Subcutaneous abdominal adipose tissue (tissue), 5 donors: ENCODE data around the gene SELPLG.

Experiments used
- H3K27ac ChIP-seq: one replicate; pipeline ENCODE4 v1.7.0; 2013; ENCODE audit warnings: low read depth, mild to moderate bottlenecking, inconsistent platforms, low read length, moderate library complexity
- H3K27me3 ChIP-seq, 5 donors: one replicate each; pipeline ENCODE4 v1.7.0; 2013; ENCODE audit warnings: low read length in 5 of 5, inconsistent platforms in 1 of 5; ENCODE audit not compliant: control insufficient read depth in 5 of 5, insufficient read depth in 4 of 5
- H3K36me3 ChIP-seq, 5 donors: one replicate each; pipeline ENCODE4 v1.7.0; 2013; ENCODE audit warnings: low read length in 5 of 5; ENCODE audit not compliant: control insufficient read depth in 5 of 5, insufficient read depth in 5 of 5
- H3K4me1 ChIP-seq, 5 donors: one replicate each; pipeline ENCODE4 v1.7.0; 2013; ENCODE audit warnings: low read length in 5 of 5, mild to moderate bottlenecking in 3 of 5, moderate library complexity in 1 of 5; ENCODE audit not compliant: control insufficient read depth in 5 of 5, insufficient read depth in 5 of 5
- H3K4me3 ChIP-seq, 5 donors: one replicate each; pipeline ENCODE4 v1.7.0; 2013; ENCODE audit warnings: low read length in 5 of 5, low read depth in 1 of 5
- H3K9ac ChIP-seq, 5 donors: one replicate each; pipeline ENCODE4 v1.7.0; 2013; ENCODE audit warnings: low read length in 5 of 5, mild to moderate bottlenecking in 4 of 5, moderate library complexity in 3 of 5
- H3K9me3 ChIP-seq, 5 donors: one replicate each; pipeline ENCODE4 v1.7.0; 2013; ENCODE audit warnings: low read length in 5 of 5; ENCODE audit not compliant: control insufficient read depth in 5 of 5
- donor health status: healthy.
- donor health status: healthy.
- donor health status: healthy.
- donor health status: healthy.
- donor health status: healthy.

The SELPLG gene

DNA sequence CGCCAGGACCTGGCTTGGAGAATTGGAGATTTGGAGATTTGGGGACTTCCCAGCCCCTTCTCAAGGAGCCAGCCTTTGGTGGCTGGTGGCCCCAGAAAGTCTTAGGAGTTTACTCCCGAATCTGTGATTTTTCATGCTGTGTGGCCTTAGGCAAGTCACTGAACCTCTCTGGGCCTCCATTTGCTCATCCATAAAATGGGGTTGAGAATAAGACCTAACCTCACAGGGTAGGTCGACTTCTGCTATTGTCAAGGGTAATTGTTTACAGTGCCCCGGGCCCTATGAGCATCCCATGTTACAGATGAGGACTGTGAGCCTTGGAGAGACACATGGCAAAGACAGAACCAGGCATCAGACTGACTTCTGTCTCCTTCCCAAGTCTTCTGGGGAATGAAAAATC, 19.7 kb downstream of the SELPLG start:
- Histone ChIP-seq H3K9me3 (peaks cover 0 to 6% (median 5%) of the 10 kb centered on the region in 5 donors), H3K4me1 (peaks cover 4 to 48% (median 37%) of the 10 kb centered on the region in 5 donors), H3K27me3 (no peaks in the 10 kb centered on the region), H3K36me3 (no peaks in the 10 kb centered on the region), H3K27ac (no peak overlapping the region), H3K9ac (no peak overlapping the region), H3K4me3 (no peak overlapping the region)

DNA sequence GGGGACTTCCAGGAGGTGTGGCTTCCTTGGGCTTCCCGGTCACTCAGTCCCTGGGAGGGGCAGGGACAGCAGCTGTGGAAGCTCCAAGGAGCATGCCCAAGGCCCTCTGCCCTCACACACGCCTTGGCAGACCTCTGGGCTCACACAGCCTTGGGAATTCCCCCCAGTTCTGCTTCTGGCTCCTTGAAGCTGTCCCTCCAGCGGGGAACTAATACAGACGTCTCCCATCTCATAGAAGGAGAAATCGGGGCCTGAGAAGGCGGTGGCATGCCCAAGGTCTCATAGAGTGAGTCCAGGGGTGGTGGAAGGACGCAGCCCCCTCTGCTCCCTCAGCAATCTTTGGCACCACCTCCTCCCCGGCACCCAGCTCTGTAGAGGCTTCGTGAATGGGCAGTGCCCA, 20.1 kb downstream of the SELPLG start:
- H3K27ac ChIP-seq: no peak overlapping the region
- H3K9me3 ChIP-seq: peaks cover 0 to 6% (median 5%) of the 10 kb centered on the region in 5 donors
- H3K36me3 ChIP-seq: no peaks in the 10 kb centered on the region
- peaks cover 0 to 3% (median 0%) of the 10 kb centered on the region in 5 donors for H3K27me3 ChIP-seq
- H3K4me3 ChIP-seq: no peak overlapping the region
- H3K4me1 ChIP-seq: peaks cover 4 to 48% (median 36%) of the 10 kb centered on the region in 5 donors
- H3K9ac ChIP-seq: no peak overlapping the region

DNA sequence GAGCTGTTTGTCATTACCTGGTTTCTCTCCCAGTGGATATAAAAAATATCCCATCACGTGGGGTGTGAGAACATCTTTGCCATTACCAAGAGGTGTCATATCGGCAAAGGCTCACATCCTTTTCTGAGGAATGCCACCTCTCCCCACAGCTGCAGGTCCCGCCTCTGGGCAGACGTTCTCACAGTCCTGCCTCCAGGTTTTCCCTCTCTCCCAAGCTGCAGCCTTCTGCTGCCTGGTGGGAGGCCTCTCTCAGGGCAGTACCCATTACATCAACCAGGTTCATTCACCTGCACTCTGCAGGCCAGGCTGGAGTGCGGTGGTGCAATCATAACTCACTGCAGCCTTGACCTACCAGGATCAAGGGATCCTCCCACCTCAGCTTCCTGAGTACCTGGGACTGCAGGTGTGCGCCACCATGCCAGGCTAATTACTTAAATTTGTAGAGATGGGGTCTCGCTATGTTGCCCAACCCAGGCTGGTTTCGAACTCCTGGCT, 20.9 kb downstream of the SELPLG start:
- Histone ChIP-seq H3K9ac (no peak overlapping the region), H3K36me3 (no peaks in the 10 kb centered on the region), H3K4me1 (peaks cover 4 to 42% (median 31%) of the 10 kb centered on the region in 5 donors), H3K4me3 (no peak overlapping the region), H3K27me3 (peaks cover 0 to 4% (median 0%) of the 10 kb centered on the region in 5 donors), H3K27ac (no peak overlapping the region), H3K9me3 (peaks cover 0 to 6% (median 5%) of the 10 kb centered on the region in 5 donors)

- peaks cover 4 to 33% (median 22%) of the 10 kb centered on the region in 5 donors for H3K4me1 ChIP-seq
Observed at GRCh38 chr12:108611884-108612415, 21.7 kb downstream of the SELPLG start.

GRCh38 chr12:108610856-108611605, 22.7 kb downstream of the SELPLG start:
- peaks cover 0 to 4% (median 0%) of the 10 kb centered on the region in 5 donors for H3K27me3 ChIP-seq
- no peak overlapping the region for H3K4me3 ChIP-seq
- peaks cover 4 to 27% (median 19%) of the 10 kb centered on the region in 5 donors for H3K4me1 ChIP-seq
- no peaks in the 10 kb centered on the region for H3K36me3 ChIP-seq
- H3K9me3 ChIP-seq: peaks cover 0 to 5% (median 3%) of the 10 kb centered on the region in 5 donors
- H3K27ac ChIP-seq: no peak overlapping the region
- H3K9ac ChIP-seq: no peak overlapping the region

More at GRCh38 chr12:108611884-108612415, 21.7 kb downstream of the SELPLG start:
- H3K27ac ChIP-seq: no peak overlapping the region
- H3K4me3 ChIP-seq: no peak overlapping the region
- no peak overlapping the region for H3K9ac ChIP-seq
- H3K36me3 ChIP-seq: no peaks in the 10 kb centered on the region
- H3K27me3 ChIP-seq: peaks cover 0 to 4% (median 0%) of the 10 kb centered on the region in 5 donors
- H3K9me3 ChIP-seq: peaks cover 0 to 6% (median 5%) of the 10 kb centered on the region in 5 donors

DNA sequence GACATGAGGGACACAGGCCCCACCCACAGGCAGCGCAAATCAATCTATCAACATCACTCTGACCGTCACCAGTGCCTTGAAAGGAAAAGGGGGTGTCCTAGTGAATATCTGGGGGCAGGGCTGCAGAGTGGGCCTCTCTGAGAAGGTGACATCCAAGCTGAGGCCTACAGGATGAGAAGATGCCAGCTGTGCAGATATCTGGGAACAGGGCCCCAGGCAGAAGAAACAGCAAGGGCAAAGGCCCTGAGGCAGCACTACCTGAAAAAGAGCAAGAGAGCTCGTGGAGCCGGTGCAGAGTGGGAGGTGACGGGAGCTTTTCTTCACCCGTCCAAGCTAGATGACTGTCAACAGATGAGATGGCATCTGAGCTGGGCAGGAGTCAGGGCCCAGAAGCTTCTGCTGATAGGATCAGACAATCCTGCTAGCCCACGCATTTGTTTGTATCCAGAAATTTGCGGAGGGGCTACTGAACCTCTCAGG, 23.3 kb downstream of the SELPLG start:
- Histone ChIP-seq H3K27me3 (peaks cover 0 to 4% (median 0%) of the 10 kb centered on the region in 5 donors), H3K9ac (no peak overlapping the region), H3K27ac (no peak overlapping the region), H3K4me1 (peaks cover 4 to 27% (median 19%) of the 10 kb centered on the region in 5 donors), H3K36me3 (no peaks in the 10 kb centered on the region), H3K4me3 (no peak overlapping the region), H3K9me3 (no peaks in the 10 kb centered on the region)

DNA sequence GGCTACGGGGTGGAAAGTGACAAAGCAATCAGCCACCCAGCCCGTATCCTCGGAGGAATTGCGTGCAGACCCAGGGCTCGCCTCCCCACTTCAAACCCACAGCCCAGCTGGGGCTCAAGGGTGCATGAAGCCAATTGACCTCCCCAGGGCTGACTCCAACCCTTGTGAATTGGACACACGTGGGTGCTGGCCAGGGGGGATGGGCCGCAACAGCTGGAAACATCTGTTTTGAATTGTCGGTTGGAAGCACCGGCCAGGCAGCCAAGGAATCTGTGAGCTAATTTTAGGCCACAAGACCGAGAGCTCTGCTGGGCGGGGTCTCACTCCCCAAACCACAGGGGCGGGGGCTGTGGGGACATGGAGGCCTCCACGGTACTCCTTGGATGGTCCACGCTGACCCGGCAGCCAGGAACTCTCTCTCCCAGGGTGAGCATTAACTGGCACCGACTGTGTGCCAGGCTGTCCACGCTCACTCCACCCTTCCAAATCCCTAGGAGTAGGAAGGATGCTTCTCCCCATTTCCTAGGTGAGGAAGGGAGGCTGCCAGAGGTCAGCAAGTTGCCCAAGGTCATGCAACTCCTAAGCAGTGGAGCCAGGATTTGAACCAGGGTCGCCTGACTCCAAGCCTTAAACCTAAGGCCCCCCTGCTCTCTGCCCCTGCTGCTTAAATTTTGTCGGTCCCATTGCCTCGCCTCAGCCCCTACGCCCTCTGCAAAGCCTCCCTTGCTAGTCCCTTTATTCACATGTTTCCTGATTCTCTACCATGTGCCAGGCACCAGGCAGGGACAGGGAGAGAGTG, 24.0 kb downstream of the SELPLG start:
- Histone ChIP-seq H3K9me3 (no peaks in the 10 kb centered on the region), H3K4me3 (peak overlapping the region in 1 of 5 donors; percentile 11), H3K36me3 (no peaks in the 10 kb centered on the region), H3K27ac (no peak overlapping the region), H3K27me3 (peaks cover 0 to 4% (median 0%) of the 10 kb centered on the region in 5 donors), H3K4me1 (peaks cover 4 to 27% (median 19%) of the 10 kb centered on the region in 5 donors), H3K9ac (no peak overlapping the region)

DNA sequence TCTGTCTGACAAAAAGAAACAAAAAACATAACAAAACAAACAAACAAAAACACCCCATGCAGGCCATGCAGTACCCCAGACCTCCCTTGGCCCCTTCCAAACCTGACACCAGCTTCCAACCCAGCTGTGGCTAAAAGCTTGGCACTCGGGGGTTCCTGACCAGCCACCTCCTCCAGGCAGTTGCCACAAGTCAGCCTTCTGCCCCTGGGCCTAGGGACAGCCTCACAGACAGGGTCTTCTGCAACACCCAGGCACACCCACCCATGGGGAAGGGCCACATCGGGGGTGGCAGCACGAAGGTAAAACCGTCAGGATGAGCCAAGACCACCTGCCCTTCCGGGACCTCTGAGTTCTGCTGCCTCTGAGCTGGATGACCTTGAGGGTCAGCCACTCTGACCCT, 25.1 kb downstream of the SELPLG start:
- Histone ChIP-seq H3K9ac (no peak overlapping the region), H3K27ac (no peak overlapping the region), H3K4me3 (no peak overlapping the region), H3K36me3 (no peaks in the 10 kb centered on the region), H3K27me3 (peaks cover 0 to 4% (median 0%) of the 10 kb centered on the region in 5 donors), H3K4me1 (peaks cover 4 to 25% (median 17%) of the 10 kb centered on the region in 5 donors), H3K9me3 (no peaks in the 10 kb centered on the region)

DNA sequence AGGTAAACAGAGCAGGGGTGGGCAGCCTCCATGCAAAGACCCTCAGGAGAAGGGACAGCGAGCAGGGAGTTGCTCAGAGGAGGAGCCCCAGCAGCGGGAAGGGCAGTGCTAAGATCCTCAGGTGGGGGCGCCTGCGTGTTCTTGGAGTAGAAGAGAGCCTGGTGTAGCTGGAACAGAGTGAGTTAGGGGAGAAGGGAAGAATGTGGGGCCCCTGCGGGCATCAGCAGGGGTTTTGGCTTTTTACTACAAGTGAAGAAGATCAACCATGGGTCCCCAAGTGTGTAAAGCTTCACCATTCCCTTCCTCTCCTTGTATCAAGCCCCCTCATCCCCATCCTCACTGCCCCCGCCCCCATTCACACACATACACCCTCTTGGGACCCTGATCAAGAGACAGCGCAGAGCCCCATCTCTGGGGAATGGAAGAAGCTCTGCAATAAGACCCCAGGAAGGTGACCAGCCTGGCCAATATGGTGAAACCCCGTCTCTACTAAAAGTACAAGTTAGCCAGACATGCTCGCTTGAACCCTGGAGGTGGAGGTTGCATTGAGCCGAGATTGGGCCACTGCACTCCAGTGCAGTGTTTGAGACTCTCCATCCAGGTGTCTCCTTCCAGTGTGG, 25.6 kb downstream of the SELPLG start:
- Histone ChIP-seq H3K27ac (no peak overlapping the region), H3K4me3 (no peak overlapping the region), H3K9me3 (no peaks in the 10 kb centered on the region), H3K4me1 (peaks cover 2 to 19% (median 12%) of the 10 kb centered on the region in 5 donors), H3K27me3 (peaks cover 0 to 4% (median 0%) of the 10 kb centered on the region in 5 donors), H3K9ac (no peak overlapping the region), H3K36me3 (no peaks in the 10 kb centered on the region)
